Activated CD4-positive, alpha-beta T cell treated with anti-CD3 and anti-CD28 coated beads, Interleukin-2, amount 10 ng/mL, durations not matched to agents 7 days and 5 days (primary cell): Measurements from ENCODE around the gene CARMIL3. TPM values are rescaled to one million over a fixed set of nuclear protein-coding genes. Genes with fewer than 3 reads are reported as not detected.
"Not testable (repeated sequence)": the region's sequence is repeated elsewhere in the genome, so short reads cannot be mapped to it uniquely, and the experiment has no call there.

ENCODE experiments used
- CTCF ChIA-PET: fragments of 350-600 bp; sonication (Branson Sonifier 250); formaldehyde crosslinking; loops from one replicate; lab custom pipeline; 2021; ENCODE audit warnings: antibody characterized with exemption; lab: Charles Lee
- POLR2A ChIA-PET: fragments of 350-600 bp; sonication (Branson Sonifier 250); formaldehyde crosslinking; loops from one replicate; lab custom pipeline; 2021; ENCODE audit warnings: antibody characterized with exemption; lab: Charles Lee
- DNase-seq: peaks from one replicate; pipeline ENCODE4 v3.0.0-alpha.2; 2020
- H3K27ac Mint-ChIP-seq: one replicate; pipeline ENCODE4 v1.8.0; 2021; ENCODE audit warnings: mild to moderate bottlenecking, moderate library complexity, mixed read lengths
- H3K27me3 Mint-ChIP-seq: one replicate; pipeline ENCODE4 v1.8.0; 2021; ENCODE audit warnings: mixed read lengths
- H3K36me3 Mint-ChIP-seq: one replicate; pipeline ENCODE4 v1.8.0; 2021; ENCODE audit warnings: low read depth, mixed read lengths
- H3K4me1 Mint-ChIP-seq: one replicate; pipeline ENCODE4 v1.8.0; 2021; ENCODE audit warnings: mixed read lengths
- H3K4me3 Mint-ChIP-seq: one replicate; pipeline ENCODE4 v1.8.0; 2021; ENCODE audit warnings: mild to moderate bottlenecking, moderate library complexity, mixed read lengths
- H3K9me3 Mint-ChIP-seq: one replicate; pipeline ENCODE4 v1.8.0; 2021; ENCODE audit warnings: mixed read lengths
- total RNA-seq, 2 experiments: library from RNA; stranded (reverse); gene quantifications; one replicate each; pipeline ENCODE4 v1.2.3, GENCODE V29; 2021

Gene CARMIL3, protein sequence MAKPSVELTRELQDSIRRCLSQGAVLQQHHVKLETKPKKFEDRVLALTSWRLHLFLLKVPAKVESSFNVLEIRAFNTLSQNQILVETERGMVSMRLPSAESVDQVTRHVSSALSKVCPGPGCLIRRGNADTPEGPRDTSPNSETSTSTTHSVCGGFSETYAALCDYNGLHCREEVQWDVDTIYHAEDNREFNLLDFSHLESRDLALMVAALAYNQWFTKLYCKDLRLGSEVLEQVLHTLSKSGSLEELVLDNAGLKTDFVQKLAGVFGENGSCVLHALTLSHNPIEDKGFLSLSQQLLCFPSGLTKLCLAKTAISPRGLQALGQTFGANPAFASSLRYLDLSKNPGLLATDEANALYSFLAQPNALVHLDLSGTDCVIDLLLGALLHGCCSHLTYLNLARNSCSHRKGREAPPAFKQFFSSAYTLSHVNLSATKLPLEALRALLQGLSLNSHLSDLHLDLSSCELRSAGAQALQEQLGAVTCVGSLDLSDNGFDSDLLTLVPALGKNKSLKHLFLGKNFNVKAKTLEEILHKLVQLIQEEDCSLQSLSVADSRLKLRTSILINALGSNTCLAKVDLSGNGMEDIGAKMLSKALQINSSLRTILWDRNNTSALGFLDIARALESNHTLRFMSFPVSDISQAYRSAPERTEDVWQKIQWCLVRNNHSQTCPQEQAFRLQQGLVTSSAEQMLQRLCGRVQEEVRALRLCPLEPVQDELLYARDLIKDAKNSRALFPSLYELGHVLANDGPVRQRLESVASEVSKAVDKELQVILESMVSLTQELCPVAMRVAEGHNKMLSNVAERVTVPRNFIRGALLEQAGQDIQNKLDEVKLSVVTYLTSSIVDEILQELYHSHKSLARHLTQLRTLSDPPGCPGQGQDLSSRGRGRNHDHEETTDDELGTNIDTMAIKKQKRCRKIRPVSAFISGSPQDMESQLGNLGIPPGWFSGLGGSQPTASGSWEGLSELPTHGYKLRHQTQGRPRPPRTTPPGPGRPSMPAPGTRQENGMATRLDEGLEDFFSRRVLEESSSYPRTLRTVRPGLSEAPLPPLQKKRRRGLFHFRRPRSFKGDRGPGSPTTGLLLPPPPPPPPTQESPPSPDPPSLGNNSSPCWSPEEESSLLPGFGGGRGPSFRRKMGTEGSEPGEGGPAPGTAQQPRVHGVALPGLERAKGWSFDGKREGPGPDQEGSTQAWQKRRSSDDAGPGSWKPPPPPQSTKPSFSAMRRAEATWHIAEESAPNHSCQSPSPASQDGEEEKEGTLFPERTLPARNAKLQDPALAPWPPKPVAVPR (N-terminal part only)
- total RNA-seq = 1 to 10 TPM in 1 of 2 experiments, under 1 TPM in 1; 0.83 to 1.1 TPM

DNA sequence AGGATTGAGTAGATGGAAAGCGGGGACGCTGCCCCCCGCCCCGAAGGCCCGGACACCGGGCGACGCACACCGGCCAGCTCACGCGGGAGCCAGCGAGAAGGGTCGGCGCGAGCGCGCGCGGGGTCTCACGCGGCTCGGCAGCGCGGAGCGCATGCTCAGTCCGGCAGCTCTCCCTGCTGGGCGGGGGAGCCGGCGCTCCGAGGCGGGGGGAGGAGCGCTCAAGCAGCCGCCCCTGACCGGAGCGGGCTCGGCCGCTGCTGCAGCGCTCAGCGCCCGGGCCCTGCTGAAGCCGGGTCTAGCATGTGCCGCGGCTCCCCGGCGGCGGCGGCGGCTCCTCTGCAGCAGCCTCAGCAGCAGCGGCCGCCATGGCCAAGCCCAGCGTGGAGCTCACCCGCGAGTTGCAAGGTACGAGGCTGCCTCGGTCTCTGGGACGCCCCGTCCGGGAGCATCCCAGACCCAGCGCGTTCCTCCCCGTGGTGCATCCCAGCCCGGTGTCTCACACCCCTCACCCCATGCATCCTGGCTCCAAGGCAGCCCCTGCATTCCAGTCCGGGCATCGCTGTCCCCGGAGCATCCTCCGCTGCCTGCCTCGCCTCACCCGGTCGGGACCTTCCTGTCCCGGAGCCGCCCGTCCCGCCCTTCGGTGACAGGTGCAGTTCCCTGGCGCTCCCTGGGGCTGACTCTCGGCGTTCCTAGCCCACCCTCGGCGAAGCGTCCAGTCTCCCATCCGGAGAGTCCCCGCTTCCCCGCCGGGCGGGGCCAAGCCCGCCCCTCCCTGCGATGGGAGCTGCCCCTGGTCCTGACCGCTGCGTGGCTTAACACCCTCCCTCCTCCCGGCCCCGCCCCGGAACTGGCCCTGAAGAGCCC, at the start of gene CARMIL3:
Gene CARMIL3 (plus strand): TSS at position 221 of the 867 bp plus-strand sequence. CDS start 145 bp downstream, at position 366.
- Mint-ChIP-seq H3K4me1 (peaks cover 21% of the 10 kb centered on the region), H3K9me3 (no peaks in the 10 kb centered on the region), H3K4me3 (peak within 1 kb of the TSS; percentile 73), H3K36me3 (no peaks in the 10 kb centered on the region), H3K27ac (peak within 1 kb of the TSS; percentile 82), H3K27me3 (peaks cover 37% of the 10 kb centered on the region)
- CTCF ChIA-PET = interaction anchor here (0.7 to 1.9 kb wide), 9 partner anchors 10 to 109 kb away, joined by 3 to 5 read pairs (median 4); partner anchors contain the start of genes CPNE6 and IRF9
- peak; percentile 63 for DNase-seq
- POLR2A ChIA-PET = interaction anchor here (0.6 kb wide), 2 partner anchors 9 to 55 kb away, joined by 3 to 4 read pairs; no protein-coding TSS in a partner anchor

DNA sequence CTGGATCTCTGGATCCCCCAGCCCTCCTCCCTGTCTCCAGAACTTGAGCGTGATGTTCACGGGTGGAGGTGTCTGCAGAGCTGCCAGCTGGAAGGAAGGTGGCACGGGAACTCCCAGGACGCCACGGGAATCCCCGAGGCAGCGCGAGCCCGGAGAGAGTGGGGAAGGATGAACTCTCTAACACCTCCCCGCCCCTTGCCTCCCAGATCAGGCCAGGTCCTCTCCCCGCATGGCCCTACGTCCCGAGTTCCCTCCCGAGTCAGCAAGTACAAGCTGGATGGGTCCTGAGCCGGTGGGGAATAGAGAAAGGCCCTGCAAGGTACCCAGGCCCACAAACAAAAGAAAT, 45.4 kb upstream of the CARMIL3 start:
- peak overlapping the region; percentile 69 for H3K27ac Mint-ChIP-seq
- H3K9me3 Mint-ChIP-seq, H3K27me3 Mint-ChIP-seq, H3K36me3 Mint-ChIP-seq, DNase-seq: not testable (repeated sequence)
- peak overlapping the region; percentile 49 for H3K4me3 Mint-ChIP-seq
- POLR2A ChIA-PET = interaction anchor here (0.6 kb wide), 1 partner anchor 614 kb away, joined by 3 read pairs; no protein-coding TSS in a partner anchor
- CTCF ChIA-PET = interaction anchor here (1.6 kb wide), 1 partner anchor 155 kb away, joined by 3 read pairs; the partner anchor contains the start of gene IRF9
- peaks cover 36% of the 10 kb centered on the region for H3K4me1 Mint-ChIP-seq

DNA sequence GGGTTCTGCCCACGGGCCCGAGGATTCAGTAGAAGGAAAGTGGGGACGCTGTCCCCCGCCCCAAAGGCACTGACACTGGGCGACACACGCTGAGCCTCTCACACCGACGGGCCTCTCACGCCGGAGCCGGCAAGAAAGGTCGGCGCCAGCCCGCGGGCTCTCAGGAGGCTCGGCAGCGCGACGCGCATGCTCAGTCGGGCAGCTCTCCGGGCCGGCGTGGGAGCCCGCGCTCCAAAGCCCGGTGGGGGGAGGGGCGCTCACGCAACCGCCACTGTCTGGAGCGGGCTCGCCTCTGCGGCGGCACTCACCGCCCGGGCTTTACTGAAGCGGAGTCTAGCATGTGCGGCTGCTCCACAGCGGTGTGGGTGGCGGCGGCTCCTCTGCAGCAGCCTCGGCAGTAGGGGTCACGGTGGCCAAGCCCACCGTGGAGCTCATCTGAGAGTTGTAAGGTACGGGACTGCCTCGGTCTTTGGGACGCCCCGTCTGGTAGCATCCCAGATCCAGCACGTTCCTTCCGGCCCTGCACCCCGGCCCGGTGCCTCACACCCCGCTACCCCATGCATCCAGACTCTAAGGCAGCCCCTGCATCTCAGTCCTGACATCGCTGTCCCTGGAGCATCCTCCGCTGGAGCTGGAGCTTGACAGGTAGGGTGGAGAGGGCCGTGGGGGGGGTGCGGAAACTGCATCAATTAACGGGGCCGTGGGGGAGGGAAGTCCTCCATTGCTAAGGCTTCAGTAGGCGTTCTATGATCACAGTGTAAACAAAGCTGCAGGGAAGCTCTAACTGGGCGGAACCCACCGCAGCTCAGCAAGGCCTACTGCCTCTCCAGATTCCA, 44.8 kb upstream of the CARMIL3 start:
- CTCF ChIA-PET = interaction anchor here (1.6 kb wide), 1 partner anchor 154 kb away, joined by 3 read pairs; the partner anchor contains the start of gene IRF9
- peak; percentile 62 for DNase-seq
- H3K9me3 Mint-ChIP-seq, H3K36me3 Mint-ChIP-seq, H3K27me3 Mint-ChIP-seq: not testable (repeated sequence)
- Mint-ChIP-seq H3K4me1 (peaks cover 39% of the 10 kb centered on the region), H3K27ac (peak overlapping the region; percentile 88), H3K4me3 (peak overlapping the region; percentile 73)
- POLR2A ChIA-PET = interaction anchor here (0.6 kb wide), 1 partner anchor 614 kb away, joined by 3 read pairs; no protein-coding TSS in a partner anchor

DNA sequence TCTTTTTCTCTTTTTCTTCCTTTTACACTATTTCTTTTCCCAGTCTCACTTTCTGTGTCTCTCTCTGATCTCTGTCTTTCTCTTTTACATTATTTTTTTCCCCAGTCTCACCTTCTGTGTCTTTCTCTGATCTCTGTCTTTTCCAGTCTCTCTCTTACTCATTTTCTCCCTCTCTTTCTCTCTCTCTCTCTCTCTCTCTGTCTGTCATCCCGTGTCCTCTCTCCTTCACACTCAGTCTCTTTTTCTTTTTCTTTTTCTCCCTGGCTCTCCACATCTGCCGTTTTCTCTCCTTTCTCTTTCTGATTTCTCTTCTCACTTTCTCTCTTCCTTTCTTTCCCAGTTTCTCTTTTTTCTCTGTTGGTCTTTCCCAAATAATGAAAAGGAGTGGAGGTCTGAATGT, 40.8 kb upstream of the CARMIL3 start:
- POLR2A ChIA-PET = interaction anchor here (1.0 kb wide), 1 partner anchor 80 kb away, joined by 3 read pairs; no protein-coding TSS in a partner anchor
- Mint-ChIP-seq H3K27ac (peak overlapping the region; percentile 73), H3K9me3 (no peaks in the 10 kb centered on the region), H3K27me3 (no peaks in the 10 kb centered on the region), H3K4me3 (no peak overlapping the region), H3K36me3 (peaks cover 13% of the 10 kb centered on the region), H3K4me1 (peaks cover 36% of the 10 kb centered on the region)
- CTCF ChIA-PET = no interaction called here
- DNase-seq = no peak

DNA sequence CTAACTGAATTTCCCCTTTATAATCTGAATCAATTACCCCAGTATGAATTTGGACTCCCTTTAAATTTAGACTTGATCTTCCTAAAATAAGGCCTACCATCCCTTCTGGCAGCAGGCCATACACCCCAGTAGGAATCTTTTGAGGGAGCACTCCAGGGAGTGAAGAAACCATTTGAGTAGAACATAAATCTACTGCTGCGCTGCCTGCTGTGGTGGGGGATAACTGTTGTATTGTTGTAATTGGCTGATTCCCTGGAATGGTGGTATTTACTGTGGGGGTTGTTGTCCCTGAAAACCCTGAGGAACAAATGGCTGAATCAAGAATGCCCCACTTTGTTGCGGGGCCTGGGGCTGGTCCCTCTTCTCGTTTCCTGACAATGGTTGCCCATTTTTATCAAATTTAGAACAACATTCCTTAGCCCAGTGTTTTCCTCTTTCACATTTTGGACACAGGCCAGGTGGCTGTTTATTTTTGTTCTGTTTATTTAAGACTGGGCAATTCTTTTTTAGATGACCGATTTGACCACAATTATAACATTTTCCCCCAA, 39.0 kb upstream of the CARMIL3 start:
- CTCF ChIA-PET, H3K27ac Mint-ChIP-seq, H3K4me3 Mint-ChIP-seq, H3K9me3 Mint-ChIP-seq, DNase-seq, POLR2A ChIA-PET: not testable (repeated sequence)
- peaks cover 13% of the 10 kb centered on the region for H3K36me3 Mint-ChIP-seq
- H3K4me1 Mint-ChIP-seq = peaks cover 36% of the 10 kb centered on the region
- H3K27me3 Mint-ChIP-seq = peaks cover 14% of the 10 kb centered on the region

DNA sequence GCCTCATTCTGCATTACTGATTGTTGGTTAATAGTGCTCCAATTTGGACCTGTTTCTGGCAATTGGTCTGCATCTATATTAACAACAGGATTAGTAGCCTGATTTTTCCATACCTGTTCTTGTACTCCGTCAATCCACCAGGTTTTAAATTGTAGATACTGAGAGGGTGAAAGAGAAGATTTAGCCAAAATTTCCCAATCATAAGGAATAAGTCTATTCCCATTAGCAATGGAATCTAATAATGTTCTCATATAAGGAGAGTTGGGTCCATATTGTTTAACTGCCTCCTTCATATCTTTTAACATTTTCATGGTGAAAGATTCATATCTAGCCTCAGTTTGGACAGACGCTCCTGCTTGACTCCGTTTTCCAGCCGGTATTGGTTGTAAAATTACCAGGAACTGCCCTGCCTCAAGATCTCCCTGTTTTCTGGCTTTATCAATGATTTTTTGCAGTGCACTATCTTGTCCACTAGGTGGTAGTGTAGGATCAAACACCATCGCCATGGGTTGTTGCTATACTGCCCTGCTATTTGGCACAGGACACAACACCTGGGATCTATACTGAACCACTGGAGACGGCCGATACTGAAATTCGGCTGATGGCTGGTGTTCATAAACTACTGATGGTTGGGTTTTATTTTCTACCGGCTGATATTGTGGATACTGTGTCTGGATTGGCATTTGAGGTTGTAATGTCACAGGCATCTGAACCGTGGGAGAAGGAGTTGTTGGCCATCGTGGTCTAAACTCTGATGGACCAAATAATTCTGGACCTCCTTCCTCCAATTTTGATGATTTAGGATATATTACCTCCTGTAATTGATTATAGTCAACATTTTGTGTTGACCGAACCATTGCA, 37.9 kb upstream of the CARMIL3 start:
- Mint-ChIP-seq H3K36me3 (peaks cover 13% of the 10 kb centered on the region), H3K4me3 (no peak overlapping the region), H3K4me1 (peaks cover 25% of the 10 kb centered on the region), H3K9me3 (peaks cover 1% of the 10 kb centered on the region), H3K27ac (no peak overlapping the region), H3K27me3 (peaks cover 22% of the 10 kb centered on the region)
- CTCF ChIA-PET = no interaction called here
- POLR2A ChIA-PET = no interaction called here
- peak; percentile 73 for DNase-seq

DNA sequence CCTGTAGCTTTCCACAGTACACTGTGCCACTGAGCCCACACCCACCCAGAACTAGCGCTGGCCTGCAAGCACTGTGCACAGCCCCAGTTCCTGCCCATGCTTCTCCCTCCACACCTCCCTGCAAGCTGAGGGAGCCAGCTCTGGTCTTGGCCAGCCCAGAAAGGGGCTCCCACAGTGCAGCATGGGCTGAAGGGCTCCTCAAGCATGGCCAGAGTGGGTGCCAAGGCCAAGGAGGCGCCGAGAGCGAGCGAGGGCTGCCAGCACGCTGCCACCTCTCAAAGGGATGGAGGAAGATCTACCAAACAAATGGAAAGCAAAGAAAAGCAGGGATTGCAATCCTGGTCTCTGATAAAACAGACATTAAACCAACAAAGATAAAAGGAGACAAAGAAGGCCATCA, 36.1 kb upstream of the CARMIL3 start:
- H3K36me3 Mint-ChIP-seq = not testable (repeated sequence)
- CTCF ChIA-PET = interaction anchor here (1.4 kb wide), 1 partner anchor 99 kb away, joined by 3 read pairs; the partner anchor contains the start of genes DCAF11 and NRL

DNA sequence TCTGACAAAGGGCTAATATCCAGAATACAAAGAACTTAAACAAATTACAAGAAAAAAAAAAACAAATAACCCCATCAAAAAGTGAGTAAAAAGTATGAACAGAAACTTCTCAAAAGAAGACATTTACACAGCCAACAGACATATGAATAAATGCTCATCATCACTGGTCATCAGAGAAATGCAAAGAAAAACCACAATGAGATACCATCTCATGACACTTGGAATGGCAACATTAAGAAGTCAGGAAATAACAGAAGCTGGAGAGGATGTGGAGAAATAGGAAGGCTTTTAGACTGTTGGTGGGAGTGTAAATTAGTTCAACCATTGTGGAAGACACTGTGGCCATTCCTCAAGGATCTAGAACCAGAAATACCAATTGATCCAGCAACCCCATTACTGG, 32.8 kb upstream of the CARMIL3 start:
- H3K36me3 Mint-ChIP-seq, H3K27ac Mint-ChIP-seq, DNase-seq, POLR2A ChIA-PET, H3K4me3 Mint-ChIP-seq, CTCF ChIA-PET, H3K9me3 Mint-ChIP-seq, H3K4me1 Mint-ChIP-seq: not testable (repeated sequence)
- H3K27me3 Mint-ChIP-seq = peaks cover 25% of the 10 kb centered on the region

More for the DNA sequence above, 36.1 kb upstream of the CARMIL3 start:
- POLR2A ChIA-PET, DNase-seq, H3K4me1 Mint-ChIP-seq, H3K27ac Mint-ChIP-seq, H3K4me3 Mint-ChIP-seq, H3K9me3 Mint-ChIP-seq: not testable (repeated sequence)
- H3K27me3 Mint-ChIP-seq = peaks cover 25% of the 10 kb centered on the region

DNA sequence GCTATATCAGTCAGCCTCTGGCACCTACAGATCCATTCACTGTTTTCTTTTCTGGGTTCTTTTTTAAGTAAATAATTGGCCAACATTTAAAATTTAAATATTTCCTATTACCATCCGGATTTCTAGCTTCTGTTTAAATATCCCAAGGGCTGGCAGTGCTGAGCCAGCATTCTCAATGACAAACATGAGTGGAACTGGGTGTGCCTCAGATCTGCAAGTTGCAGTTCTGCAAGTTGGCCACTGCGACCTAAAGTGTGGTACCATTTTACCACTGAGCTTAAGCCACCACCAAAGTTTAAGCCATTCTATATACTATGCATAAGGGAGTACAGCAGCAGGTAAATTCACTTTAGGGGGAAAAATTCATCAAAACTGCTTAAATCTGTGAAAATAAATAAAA, 31.9 kb upstream of the CARMIL3 start:
- POLR2A ChIA-PET, H3K27ac Mint-ChIP-seq, CTCF ChIA-PET, DNase-seq, H3K4me3 Mint-ChIP-seq, H3K4me1 Mint-ChIP-seq, H3K9me3 Mint-ChIP-seq, H3K36me3 Mint-ChIP-seq: not testable (repeated sequence)
- H3K27me3 Mint-ChIP-seq = peaks cover 25% of the 10 kb centered on the region

DNA sequence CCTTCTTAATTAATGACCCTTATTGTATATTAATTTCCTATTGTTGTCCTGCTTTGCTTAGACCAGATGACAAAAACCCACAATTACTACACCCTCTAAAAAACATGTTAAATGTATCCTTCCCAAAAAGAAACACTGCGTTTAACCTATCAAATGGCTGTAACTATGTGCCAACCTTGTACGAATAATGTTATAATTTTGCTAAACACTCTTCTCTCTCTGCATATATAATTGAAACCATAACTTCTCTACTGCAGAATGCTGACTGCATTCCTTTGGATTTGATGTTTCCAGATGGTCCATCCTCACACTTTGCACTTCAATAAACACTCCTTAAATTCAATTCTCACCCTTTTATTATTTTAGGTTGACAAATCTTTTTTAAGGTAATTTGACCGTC, 31.3 kb upstream of the CARMIL3 start:
- H3K27me3 Mint-ChIP-seq = peaks cover 27% of the 10 kb centered on the region
- H3K4me1 Mint-ChIP-seq, CTCF ChIA-PET: not testable (repeated sequence)

More for the DNA sequence above, 31.3 kb upstream of the CARMIL3 start:
- H3K4me3 Mint-ChIP-seq, H3K27ac Mint-ChIP-seq, DNase-seq, H3K9me3 Mint-ChIP-seq, POLR2A ChIA-PET, H3K36me3 Mint-ChIP-seq: not testable (repeated sequence)
